ENCODE measurements around the gene TSC2. TPM values are rescaled to one million over a fixed set of nuclear protein-coding genes. Genes with fewer than 3 reads are reported as not detected.
"Not testable (repeated sequence)": the region's sequence is repeated elsewhere in the genome, so short reads cannot be mapped to it uniquely, and the experiment has no call there.

TSC2 gene
- total RNA-seq, 1 experiment from 2014 or later: 59.3 TPM

DNA sequence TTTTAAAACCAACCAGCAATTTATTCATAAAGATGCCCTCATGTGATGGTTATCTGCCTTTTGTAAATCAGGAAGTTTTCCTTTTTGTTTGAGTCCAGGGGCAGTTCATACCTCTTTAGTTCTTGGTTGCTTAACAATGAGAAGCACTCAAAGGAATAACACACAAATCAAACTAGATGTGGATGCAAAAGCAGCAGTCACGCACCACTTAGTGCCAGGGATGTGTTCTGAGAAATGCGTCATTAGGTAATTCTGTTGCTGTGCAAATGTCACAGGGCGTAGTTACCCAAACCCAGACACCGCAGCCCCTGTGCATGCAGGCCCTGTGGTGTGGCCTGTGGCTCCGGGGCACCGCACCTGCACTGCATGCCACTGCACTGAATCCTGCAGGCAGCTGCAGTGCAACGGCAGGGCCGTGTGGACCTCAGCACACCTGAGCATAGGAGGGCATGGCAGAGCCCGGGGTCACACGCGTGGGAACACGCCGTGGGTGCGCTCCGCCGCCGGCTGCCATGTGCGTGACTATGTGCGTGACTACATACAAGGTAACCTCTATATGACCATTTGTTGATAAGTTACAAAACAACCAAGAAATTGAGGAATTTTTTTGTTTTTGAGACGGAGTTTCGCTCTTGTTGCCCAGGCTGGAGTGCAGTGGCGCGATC, 48.3 kb downstream of the TSC2 start:
- Histone ChIP-seq H3K9me3 (ENCODE audit: low read length) (no peaks in the 10 kb centered on the region), H3K27ac (ENCODE audit: low read length) (no peak overlapping the region), H2AFZ (ENCODE audit: low read length) (no peak overlapping the region), H3K4me1 (ENCODE audit: insufficient read depth, low read length) (peaks cover 5% of the 10 kb centered on the region), H3K4me3 (ENCODE audit: low read length) (no peak overlapping the region), H3F3A (ENCODE audit: low read length, unreplicated experiment) (no peaks in the 10 kb centered on the region), H3K4me2 (ENCODE audit: low read length) (no peak overlapping the region), H3K36me3 (ENCODE audit: low read depth, low read length) (no peaks in the 10 kb centered on the region), H3K9ac (ENCODE audit: low read length) (no peak overlapping the region), H3K79me2 (ENCODE audit: low read length) (no peaks in the 10 kb centered on the region), H3K9me2 (replicated peaks; ENCODE audit: low read length) (no peaks in the 10 kb centered on the region), H3K27me3 (ENCODE audit: low read length) (no peaks in the 10 kb centered on the region), H4K20me1 (ENCODE audit: low read length) (no peaks in the 10 kb centered on the region)
- TF ChIP-seq EZH2 (IDR thresholded peaks at IDR 0.05; ENCODE audit: low read length, unreplicated experiment) (no peak), EZH2phosphoT487 (IDR thresholded peaks at IDR 0.05; ENCODE audit: borderline replicate concordance, low read length) (no peak)
- BruUV-seq (replicated peaks): no TSS peak
- DNase-seq (no peak), ATAC-seq (no peak)
- POLR2A ChIA-PET (ENCODE audit: unreplicated experiment): no interaction called here
- intact Hi-C loops (cut with micrococcal nuclease): no loop called here
- CTCF ChIA-PET: no interaction called here

DNA sequence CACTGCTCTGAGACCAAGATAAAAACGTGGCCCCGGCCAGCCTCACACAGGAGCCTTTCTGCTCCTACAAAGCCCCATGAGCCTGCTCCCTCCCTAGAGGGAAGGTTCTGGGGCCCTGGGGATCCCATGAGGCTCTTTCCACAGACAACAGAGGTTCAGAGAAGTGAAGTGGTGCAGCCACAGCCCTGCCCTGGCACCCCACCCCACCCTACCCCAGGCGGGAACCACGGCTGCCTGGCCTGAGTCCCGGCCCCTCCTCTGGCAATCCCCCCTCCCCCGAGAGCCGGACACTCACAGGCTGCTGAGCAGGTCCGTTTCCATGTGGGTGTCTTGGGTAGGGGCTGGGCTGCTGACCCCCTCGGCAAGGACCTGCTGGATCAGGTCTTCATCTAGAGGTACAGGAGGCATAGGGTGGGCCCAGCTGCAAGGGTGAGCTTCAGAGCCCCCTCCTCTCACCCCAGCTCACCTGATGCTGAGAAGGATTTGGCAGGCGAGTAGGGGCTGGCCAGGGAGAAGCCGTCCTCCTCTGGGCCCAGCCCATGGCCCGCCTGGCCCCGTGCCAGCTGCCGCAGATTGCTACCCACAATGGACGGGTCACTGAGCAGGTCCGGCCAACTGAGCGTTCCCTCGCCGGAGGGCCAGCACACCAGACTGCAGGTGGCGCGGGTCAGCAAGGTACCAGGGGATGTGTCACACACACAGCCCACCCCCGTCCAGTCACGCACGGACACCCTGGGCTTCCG, 49.2 kb downstream of the TSC2 start:
- no TSS peak for BruUV-seq (replicated peaks)
- Histone ChIP-seq H3K79me2 (ENCODE audit: low read length) (no peaks in the 10 kb centered on the region), H3K4me1 (ENCODE audit: insufficient read depth, low read length) (no peaks in the 10 kb centered on the region), H3K9me3 (ENCODE audit: low read length) (no peaks in the 10 kb centered on the region), H4K20me1 (ENCODE audit: low read length) (no peaks in the 10 kb centered on the region), H3K4me2 (ENCODE audit: low read length) (no peak overlapping the region), H3K9ac (ENCODE audit: low read length) (no peak overlapping the region), H3K27me3 (ENCODE audit: low read length) (no peaks in the 10 kb centered on the region), H3K4me3 (ENCODE audit: low read length) (no peak overlapping the region), H3K27ac (ENCODE audit: low read length) (no peak overlapping the region), H3K9me2 (replicated peaks; ENCODE audit: low read length) (no peaks in the 10 kb centered on the region), H3K36me3 (ENCODE audit: low read depth, low read length) (no peaks in the 10 kb centered on the region), H3F3A (ENCODE audit: low read length, unreplicated experiment) (no peaks in the 10 kb centered on the region), H2AFZ (ENCODE audit: low read length) (no peak overlapping the region)
- TF ChIP-seq EZH2phosphoT487 (IDR thresholded peaks at IDR 0.05; ENCODE audit: borderline replicate concordance, low read length) (no peak), EZH2 (IDR thresholded peaks at IDR 0.05; ENCODE audit: low read length, unreplicated experiment) (no peak)
- TF ChIP-seq, protein P1, sequence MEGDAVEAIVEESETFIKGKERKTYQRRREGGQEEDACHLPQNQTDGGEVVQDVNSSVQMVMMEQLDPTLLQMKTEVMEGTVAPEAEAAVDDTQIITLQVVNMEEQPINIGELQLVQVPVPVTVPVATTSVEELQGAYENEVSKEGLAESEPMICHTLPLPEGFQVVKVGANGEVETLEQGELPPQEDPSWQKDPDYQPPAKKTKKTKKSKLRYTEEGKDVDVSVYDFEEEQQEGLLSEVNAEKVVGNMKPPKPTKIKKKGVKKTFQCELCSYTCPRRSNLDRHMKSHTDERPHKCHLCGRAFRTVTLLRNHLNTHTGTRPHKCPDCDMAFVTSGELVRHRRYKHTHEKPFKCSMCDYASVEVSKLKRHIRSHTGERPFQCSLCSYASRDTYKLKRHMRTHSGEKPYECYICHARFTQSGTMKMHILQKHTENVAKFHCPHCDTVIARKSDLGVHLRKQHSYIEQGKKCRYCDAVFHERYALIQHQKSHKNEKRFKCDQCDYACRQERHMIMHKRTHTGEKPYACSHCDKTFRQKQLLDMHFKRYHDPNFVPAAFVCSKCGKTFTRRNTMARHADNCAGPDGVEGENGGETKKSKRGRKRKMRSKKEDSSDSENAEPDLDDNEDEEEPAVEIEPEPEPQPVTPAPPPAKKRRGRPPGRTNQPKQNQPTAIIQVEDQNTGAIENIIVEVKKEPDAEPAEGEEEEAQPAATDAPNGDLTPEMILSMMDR (conservative IDR thresholded peaks at IDR 0.05; ENCODE audit: low read depth, low read length): no peak
- no peak for DNase-seq
- no peak for ATAC-seq
- ChIA-PET POLR2A (ENCODE audit: unreplicated experiment) (no interaction called here), CTCF (no interaction called here)
- intact Hi-C loops (cut with micrococcal nuclease): no loop called here

DNA sequence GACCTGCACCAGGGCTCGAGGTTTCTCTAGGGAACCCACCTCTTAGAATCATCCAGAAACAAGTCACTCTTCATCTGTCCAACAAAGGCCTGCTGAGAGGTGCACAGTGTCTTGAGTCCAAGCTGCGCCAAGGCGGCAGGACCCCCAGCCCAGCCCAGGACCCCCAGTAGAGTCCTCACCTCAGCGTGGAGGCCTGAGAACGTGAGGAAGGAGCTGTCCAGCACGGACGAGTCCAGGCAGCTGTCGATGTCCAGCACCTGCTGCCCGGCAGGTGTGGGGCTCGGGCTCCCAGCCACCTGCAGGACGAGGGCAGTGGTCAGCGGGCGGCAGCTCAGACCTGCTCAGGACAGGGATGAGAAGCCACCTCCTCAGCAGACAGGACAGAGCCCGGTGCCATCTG, 49.9 kb downstream of the TSC2 start:
- POLR2A ChIA-PET (ENCODE audit: unreplicated experiment); DNase-seq; H3K36me3 ChIP-seq (ENCODE audit: low read depth, low read length); H3K27me3 ChIP-seq (ENCODE audit: low read length); H3K9me3 ChIP-seq (ENCODE audit: low read length); H3K9ac ChIP-seq (ENCODE audit: low read length); CTCF ChIA-PET; H3K27ac ChIP-seq (ENCODE audit: low read length); H4K20me1 ChIP-seq (ENCODE audit: low read length); H3F3A ChIP-seq (ENCODE audit: low read length, unreplicated experiment); intact Hi-C loops (cut with micrococcal nuclease); H3K4me2 ChIP-seq (ENCODE audit: low read length); H2AFZ ChIP-seq (ENCODE audit: low read length); H3K4me3 ChIP-seq (ENCODE audit: low read length); H3K79me2 ChIP-seq (ENCODE audit: low read length); H3K4me1 ChIP-seq (ENCODE audit: insufficient read depth, low read length); BruUV-seq (replicated peaks); ATAC-seq; H3K9me2 ChIP-seq (replicated peaks; ENCODE audit: low read length): not testable (repeated sequence)

DNA sequence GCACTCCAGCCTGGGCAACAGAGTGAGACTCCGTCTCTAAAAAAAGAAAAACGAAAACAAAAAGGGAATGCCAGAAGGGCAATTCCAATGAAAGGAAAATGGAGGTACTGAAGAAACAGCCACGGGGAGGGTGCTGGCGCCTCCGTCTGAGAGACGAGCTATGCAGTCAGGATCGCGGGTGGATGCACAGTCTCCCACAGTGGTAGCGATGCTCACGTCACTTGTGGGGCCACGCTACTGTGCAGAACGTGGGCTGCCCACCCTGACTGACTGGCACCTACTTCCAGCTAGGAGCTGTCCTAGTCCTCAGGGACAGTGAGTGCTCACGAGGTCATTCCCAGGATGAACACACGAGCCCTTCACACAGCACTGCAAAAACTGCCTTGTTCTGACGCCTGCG, 53.8 kb downstream of the TSC2 start:
- H3K4me1 ChIP-seq (ENCODE audit: insufficient read depth, low read length); H3K9me3 ChIP-seq (ENCODE audit: low read length); H3K27ac ChIP-seq (ENCODE audit: low read length); H3K4me2 ChIP-seq (ENCODE audit: low read length); H3K9ac ChIP-seq (ENCODE audit: low read length); H3K79me2 ChIP-seq (ENCODE audit: low read length); H2AFZ ChIP-seq (ENCODE audit: low read length); POLR2A ChIA-PET (ENCODE audit: unreplicated experiment); H3K27me3 ChIP-seq (ENCODE audit: low read length); BruUV-seq (replicated peaks); H3K4me3 ChIP-seq (ENCODE audit: low read length); H3K9me2 ChIP-seq (replicated peaks; ENCODE audit: low read length); CTCF ChIA-PET; intact Hi-C loops (cut with micrococcal nuclease); H3F3A ChIP-seq (ENCODE audit: low read length, unreplicated experiment); H4K20me1 ChIP-seq (ENCODE audit: low read length); ATAC-seq; H3K36me3 ChIP-seq (ENCODE audit: low read depth, low read length); DNase-seq: not testable (repeated sequence)

Measured in PC-3 (cell line).